GM18867 (cell line): ENCODE measurements around the gene KRTDAP.

Experiments used
- ATAC-seq: cut with Tn5 transposase; IDR thresholded peaks from one replicate; pipeline ENCODE4 v1.9.1; 2021; ENCODE audit warnings: mild to moderate bottlenecking, moderate library complexity; ENCODE audit not compliant: unreplicated experiment

KRTDAP gene

GRCh38 chr19:35458192-35458591, 32.1 kb downstream of the KRTDAP start:
- ATAC-seq, result no peak

- ATAC-seq, result peak; percentile 51
Measured at GRCh38 chr19:35457173-35457572, 33.1 kb downstream of the KRTDAP start.

- no peak for ATAC-seq
Measured at GRCh38 chr19:35455616-35456201, 34.6 kb downstream of the KRTDAP start.

GRCh38 chr19:35454663-35455062, 35.6 kb downstream of the KRTDAP start:
- ATAC-seq, result no peak

GRCh38 chr19:35451338-35452096, 38.7 kb downstream of the KRTDAP start:
- peak; percentile 56 for ATAC-seq

- no peak for ATAC-seq
Measured at GRCh38 chr19:35449359-35450043, 40.8 kb downstream of the KRTDAP start.

GRCh38 chr19:35447606-35448469, 42.4 kb downstream of the KRTDAP start, which contains the start of gene FFAR2:
TSS of gene FFAR2 (plus strand) at chr19:35448257. CDS start at chr19:35449715, 1,458 bp downstream.
- no peak for ATAC-seq

GRCh38 chr19:35445826-35446593, 44.3 kb downstream of the KRTDAP start:
- ATAC-seq, result no peak

GRCh38 chr19:35444735-35445134, 45.5 kb downstream of the KRTDAP start:
- no peak for ATAC-seq

- no peak for ATAC-seq
Measured at GRCh38 chr19:35442091-35442490, 48.2 kb downstream of the KRTDAP start.

- no peak for ATAC-seq
Measured at GRCh38 chr19:35439921-35440320, 50.3 kb downstream of the KRTDAP start.

GRCh38 chr19:35438527-35438926, 51.7 kb downstream of the KRTDAP start:
- no peak for ATAC-seq

GRCh38 chr19:35438096-35438495, 52.2 kb downstream of the KRTDAP start:
- ATAC-seq, result no peak

- ATAC-seq, result no peak
Measured at GRCh38 chr19:35437406-35437951, 52.8 kb downstream of the KRTDAP start.
